ENCODE results near the gene TGFBR3.

- TF ChIP-seq CTCF (IDR thresholded peaks at IDR 0.05 in 4 of 5, conservative IDR thresholded peaks at IDR 0.05 in 1 of 5) (no peak), POLR2A (IDR thresholded peaks at IDR 0.05) (no peak)
These were observed 115.2 kb downstream of the TGFBR3 start for GRCh38 chr1:91770667-91771268.

Data from gastrocnemius medialis (tissue), 4 donors.